AG10803 (cell line): Measurements from ENCODE around the gene ETV6.

Source experiments
- DNase-seq: peaks from one replicate; pipeline ENCODE4 v3.0.0; 2010; ENCODE audit warnings: low read depth
- H3K4me3 ChIP-seq: 2 replicates; pipeline ENCODE4 v1.5.1; 2011; ENCODE audit warnings: mild to moderate bottlenecking, low read length, control low read depth
- TF ChIP-seq, protein P1 (sequence below): conservative IDR thresholded peaks from 2 replicates; pipeline ENCODE4 v1.5.1; 2011; ENCODE audit warnings: mild to moderate bottlenecking, low read length, control low read depth, inconsistent platforms

Gene ETV6

DNA sequence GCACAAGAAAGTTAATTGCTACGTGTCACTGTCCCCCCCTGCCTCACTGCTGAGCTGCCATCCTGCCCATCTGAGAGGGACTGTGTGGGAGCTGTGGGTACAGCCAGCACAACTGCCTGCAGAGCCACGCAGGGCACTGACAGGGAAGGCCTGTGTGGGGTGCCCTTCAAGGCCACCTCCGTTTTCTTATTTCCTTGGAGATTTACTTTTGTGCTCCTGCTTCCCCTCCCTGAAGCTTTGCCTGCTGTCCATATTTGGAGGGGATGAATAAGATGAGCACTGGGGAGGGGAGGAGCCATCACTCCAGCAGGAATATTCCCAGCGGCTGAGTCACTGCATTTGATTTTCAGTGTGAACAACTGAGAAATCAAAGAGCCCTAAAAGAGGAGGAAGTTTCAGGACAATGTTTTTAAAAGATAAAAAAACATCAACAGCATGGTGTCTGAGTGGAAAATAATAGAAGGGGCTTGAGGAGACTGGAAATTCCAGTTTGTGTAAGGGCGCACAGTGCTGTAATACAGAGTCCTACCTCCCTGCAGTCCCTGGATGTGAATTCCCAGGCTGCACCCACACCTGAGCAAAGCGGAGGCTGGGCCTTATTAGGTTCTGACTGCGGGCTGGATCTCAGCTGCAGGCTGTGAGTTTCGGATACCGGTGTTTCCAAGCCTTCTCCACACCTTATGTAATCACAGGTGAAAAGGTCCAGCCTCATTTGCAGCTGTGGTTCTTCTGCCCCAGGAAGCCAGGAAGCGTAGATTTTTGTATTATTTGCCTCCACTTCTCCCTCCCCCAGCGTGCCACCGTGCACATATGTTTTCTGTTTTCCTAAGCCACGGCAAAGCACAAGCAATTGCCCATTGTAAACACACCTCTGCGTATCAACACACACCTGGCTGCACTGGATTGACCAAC lies 228.7 kb downstream of the ETV6 start:
- TF ChIP-seq, protein P1, sequence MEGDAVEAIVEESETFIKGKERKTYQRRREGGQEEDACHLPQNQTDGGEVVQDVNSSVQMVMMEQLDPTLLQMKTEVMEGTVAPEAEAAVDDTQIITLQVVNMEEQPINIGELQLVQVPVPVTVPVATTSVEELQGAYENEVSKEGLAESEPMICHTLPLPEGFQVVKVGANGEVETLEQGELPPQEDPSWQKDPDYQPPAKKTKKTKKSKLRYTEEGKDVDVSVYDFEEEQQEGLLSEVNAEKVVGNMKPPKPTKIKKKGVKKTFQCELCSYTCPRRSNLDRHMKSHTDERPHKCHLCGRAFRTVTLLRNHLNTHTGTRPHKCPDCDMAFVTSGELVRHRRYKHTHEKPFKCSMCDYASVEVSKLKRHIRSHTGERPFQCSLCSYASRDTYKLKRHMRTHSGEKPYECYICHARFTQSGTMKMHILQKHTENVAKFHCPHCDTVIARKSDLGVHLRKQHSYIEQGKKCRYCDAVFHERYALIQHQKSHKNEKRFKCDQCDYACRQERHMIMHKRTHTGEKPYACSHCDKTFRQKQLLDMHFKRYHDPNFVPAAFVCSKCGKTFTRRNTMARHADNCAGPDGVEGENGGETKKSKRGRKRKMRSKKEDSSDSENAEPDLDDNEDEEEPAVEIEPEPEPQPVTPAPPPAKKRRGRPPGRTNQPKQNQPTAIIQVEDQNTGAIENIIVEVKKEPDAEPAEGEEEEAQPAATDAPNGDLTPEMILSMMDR: no peak
- peak; percentile 66 for DNase-seq
- no peak overlapping the region for H3K4me3 ChIP-seq

DNA sequence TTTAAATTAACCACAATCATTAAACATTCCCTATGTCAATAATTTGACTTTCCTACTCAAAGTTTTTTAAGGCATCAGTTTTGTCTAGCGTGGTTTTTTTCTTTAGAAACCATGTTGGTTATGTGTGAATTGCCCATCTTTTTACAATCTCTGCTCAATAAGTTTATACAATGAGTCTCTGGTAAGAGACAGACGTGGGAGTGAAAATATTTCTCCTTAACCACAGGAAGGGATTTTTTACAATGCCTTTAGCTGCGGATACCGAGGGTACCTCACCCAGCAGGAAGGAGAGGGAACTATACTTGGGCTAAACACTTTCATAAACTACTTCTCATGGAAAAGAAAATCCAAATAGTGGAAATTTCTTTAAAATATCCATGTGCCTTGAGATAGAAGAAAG lies 229.8 kb downstream of the ETV6 start:
- no peak overlapping the region for H3K4me3 ChIP-seq
- TF ChIP-seq, protein P1: no peak
- DNase-seq: peak; percentile 27

DNA sequence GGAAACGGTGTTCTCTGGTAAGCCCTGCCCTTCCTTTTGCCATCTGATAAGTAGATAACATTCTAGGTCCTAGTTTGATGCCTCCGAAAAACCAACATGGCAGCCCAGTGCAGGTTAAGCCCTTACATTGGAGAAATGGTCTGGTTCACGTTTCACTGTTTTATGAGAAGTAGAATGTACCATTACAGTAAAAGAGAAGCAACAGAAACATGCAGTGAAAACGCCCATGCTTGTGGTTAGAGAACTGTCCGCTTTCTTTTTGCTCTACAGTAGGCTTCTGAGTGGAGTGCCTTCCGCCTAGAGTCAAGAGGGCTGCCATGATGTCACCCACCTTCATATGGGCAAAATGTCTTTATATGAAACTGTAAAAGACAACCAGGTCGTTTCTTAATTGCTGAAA lies 230.9 kb downstream of the ETV6 start:
- DNase-seq: no peak
- no peak overlapping the region for H3K4me3 ChIP-seq
- TF ChIP-seq, protein P1: no peak

DNA sequence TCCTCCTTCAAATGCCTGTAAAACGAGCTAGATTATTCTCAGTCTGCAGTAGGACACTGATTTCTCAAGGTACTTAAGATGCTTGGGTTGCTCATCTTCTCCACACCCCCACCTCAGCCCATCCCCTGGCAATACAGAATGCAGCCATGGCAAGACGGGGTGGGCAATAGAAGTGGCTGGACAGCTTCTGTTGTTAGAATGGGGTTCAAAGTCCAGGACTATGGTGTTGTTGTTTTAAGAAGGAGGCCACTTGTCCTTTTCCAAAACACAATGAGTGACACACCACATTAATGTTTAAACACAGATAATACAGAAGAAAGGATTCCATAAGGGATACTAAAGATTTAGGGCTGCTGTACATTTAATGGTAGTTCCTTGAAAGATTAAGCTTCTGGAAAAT lies 232.4 kb downstream of the ETV6 start:
- H3K4me3 ChIP-seq: no peak overlapping the region
- TF ChIP-seq, protein P1: no peak
- no peak for DNase-seq

DNA sequence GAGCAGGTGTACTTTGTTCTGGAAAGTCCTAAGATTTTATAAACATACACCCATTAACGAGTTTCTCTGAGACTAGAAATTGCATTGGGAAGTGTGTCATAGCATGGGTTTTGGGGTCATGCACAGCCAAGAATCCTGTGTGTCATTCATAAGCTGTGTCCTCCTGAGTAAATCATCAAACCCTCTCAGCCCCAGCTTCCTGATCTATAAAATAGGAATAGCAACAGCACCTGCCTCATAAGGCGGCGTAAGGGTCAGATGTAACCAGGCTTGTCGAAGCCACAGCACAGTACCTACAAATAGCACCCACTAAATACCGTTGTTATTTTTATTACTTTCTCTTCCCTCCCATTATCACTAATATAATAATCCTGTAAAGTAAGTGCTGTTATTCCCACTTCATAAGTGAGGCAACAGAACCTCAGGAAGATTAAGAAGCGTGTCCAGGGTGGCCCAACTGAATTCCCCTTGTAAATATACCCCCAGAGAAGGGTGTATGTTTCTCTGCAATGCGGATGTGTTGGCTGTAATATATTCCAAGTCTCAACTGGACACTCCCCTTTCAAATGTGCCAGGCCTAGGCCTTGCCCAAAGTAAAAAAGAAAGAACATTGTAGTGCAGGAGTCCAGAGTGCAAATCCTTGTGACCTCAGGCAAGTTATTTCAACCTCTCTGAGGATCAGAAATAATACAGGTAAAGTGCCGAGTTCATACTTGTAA lies 233.0 kb downstream of the ETV6 start:
- DNase-seq: no peak
- no peak overlapping the region for H3K4me3 ChIP-seq
- TF ChIP-seq, protein P1: no peak

DNA sequence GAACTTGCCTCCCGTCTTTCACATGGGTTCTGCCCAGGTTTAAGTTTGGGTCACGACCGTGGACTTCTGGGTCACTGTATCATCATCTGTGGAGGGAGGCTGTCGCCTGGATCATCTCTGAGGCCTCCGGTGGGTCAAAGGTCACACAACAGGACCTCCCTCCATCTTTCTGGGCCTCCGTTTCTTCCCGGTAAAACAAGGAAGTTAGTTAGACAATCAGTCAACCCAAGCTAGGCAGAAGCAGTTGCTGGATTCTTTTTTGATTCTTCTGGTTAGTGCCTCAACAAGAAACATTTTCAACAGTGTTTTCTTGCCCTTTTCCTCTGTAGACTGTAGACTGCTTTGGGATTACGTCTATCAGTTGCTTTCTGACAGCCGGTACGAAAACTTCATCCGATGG lies 234.6 kb downstream of the ETV6 start:
- no peak overlapping the region for H3K4me3 ChIP-seq
- TF ChIP-seq, protein P1: no peak
- no peak for DNase-seq
